Measurements from ENCODE around the gene PRKAR1B.

DNA sequence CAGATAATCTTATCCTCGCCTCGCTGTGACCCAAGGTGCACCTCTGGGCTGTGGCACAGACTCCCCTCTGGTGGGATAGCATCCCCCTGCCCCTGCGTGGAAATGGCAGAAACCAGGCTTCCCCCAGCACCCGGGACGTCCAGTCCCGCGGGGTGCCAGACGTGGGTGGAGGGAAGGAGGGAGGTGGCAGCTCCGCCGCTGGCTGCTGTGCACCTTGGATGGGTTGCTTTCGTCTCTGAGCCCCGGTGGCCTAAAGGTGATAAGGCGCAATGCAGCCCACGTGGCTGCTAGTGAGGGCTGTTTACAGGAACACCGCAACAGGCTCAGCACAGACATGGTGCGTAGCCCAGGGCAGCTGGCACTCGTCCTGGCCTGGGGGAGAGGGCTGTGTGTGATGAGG is 193.8 kb downstream of the PRKAR1B start:
- TF ChIP-seq CTCF (IDR thresholded peaks at IDR 0.05; ENCODE audit: low read length): no peak
- no peak for TF ChIP-seq EZH2 (IDR thresholded peaks at IDR 0.05; ENCODE audit: borderline replicate concordance, low read length)

Measured in OCI-LY1 (cell line).